ENCODE results near the gene ARHGAP6.

DNA sequence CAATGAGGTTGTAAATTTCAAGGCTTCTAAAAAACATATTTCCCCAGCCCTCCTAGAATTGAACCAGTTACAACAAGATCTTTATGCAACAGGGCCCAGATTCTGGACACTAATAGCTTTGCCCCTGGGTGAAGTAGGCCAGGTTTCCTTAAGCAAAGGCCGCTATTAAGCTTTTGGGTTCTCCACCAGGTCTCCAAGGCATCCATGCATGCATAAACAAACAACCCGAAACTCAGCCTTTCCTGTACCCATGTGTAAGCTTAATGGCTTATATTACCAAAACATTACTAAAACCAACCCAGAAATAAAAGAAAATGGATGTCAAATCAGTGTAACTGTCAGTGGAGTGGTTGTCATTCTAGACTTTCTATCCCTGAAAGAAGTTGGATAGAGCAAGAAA lies 137.1 kb downstream of the ARHGAP6 start:
- TF ChIP-seq, protein P1, sequence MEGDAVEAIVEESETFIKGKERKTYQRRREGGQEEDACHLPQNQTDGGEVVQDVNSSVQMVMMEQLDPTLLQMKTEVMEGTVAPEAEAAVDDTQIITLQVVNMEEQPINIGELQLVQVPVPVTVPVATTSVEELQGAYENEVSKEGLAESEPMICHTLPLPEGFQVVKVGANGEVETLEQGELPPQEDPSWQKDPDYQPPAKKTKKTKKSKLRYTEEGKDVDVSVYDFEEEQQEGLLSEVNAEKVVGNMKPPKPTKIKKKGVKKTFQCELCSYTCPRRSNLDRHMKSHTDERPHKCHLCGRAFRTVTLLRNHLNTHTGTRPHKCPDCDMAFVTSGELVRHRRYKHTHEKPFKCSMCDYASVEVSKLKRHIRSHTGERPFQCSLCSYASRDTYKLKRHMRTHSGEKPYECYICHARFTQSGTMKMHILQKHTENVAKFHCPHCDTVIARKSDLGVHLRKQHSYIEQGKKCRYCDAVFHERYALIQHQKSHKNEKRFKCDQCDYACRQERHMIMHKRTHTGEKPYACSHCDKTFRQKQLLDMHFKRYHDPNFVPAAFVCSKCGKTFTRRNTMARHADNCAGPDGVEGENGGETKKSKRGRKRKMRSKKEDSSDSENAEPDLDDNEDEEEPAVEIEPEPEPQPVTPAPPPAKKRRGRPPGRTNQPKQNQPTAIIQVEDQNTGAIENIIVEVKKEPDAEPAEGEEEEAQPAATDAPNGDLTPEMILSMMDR (IDR thresholded peaks at IDR 0.05; ENCODE audit: insufficient read depth, low read length), result no peak
- TF ChIP-seq SPI1 (IDR thresholded peaks at IDR 0.05; ENCODE audit: borderline replicate concordance, low read depth) (no peak), POLR2AphosphoS5 (IDR thresholded peaks at IDR 0.05; ENCODE audit: low read depth) (no peak)

All from HL-60 (cell line).